GM21576 (cell line): ENCODE data around the gene RNF167.
"Not testable (repeated sequence)": the region's sequence is repeated elsewhere in the genome, so short reads cannot be mapped to it uniquely, and the experiment has no call there.

Experiments used
- ATAC-seq: cut with Tn5 transposase; IDR thresholded peaks from one replicate; pipeline ENCODE4 v1.9.1; 2021; ENCODE audit warnings: mild to moderate bottlenecking, moderate library complexity; ENCODE audit not compliant: unreplicated experiment

RNF167 gene

GRCh38 chr17:4901648-4902344, 38.3 kb upstream of the RNF167 start:
- ATAC-seq: no peak

- ATAC-seq: no peak
Measured at GRCh38 chr17:4902540-4902939, 37.5 kb upstream of the RNF167 start.

- ATAC-seq: no peak
Measured at GRCh38 chr17:4903051-4903818, 36.8 kb upstream of the RNF167 start, which contains the start of gene CHRNE. Gene CHRNE (minus strand): TSS chr17:4903098. CDS start chr17:4903063, 35 bp downstream.

- not testable (repeated sequence) for ATAC-seq
Measured at GRCh38 chr17:4906642-4907041, 33.4 kb upstream of the RNF167 start.

GRCh38 chr17:4908301-4908700, 31.8 kb upstream of the RNF167 start:
- ATAC-seq: no peak

GRCh38 chr17:4908711-4909496, 31.2 kb upstream of the RNF167 start:
- ATAC-seq: peak; percentile 55

- ATAC-seq: no peak
Measured at GRCh38 chr17:4913994-4914393, 26.1 kb upstream of the RNF167 start.

GRCh38 chr17:4914551-4914950, 25.5 kb upstream of the RNF167 start:
- not testable (repeated sequence) for ATAC-seq

GRCh38 chr17:4919511-4920047, 20.5 kb upstream of the RNF167 start:
- no peak for ATAC-seq

GRCh38 chr17:4920351-4921048, 19.6 kb upstream of the RNF167 start:
- no peak for ATAC-seq

- no peak for ATAC-seq
Measured at GRCh38 chr17:4921320-4921719, 18.7 kb upstream of the RNF167 start.

GRCh38 chr17:4926577-4927335, 13.3 kb upstream of the RNF167 start:
- ATAC-seq: not testable (repeated sequence)

GRCh38 chr17:4928881-4929280, 11.2 kb upstream of the RNF167 start:
- ATAC-seq: no peak

- ATAC-seq: no peak
Measured at GRCh38 chr17:4931963-4932362, 8.1 kb upstream of the RNF167 start, which contains the start of gene GP1BA. Gene GP1BA (plus strand): TSS chr17:4932277. CDS start chr17:4932605, 328 bp downstream.

GRCh38 chr17:4932756-4933155, 7.3 kb upstream of the RNF167 start:
- ATAC-seq: no peak

- ATAC-seq: no peak
Measured at GRCh38 chr17:4933646-4934045, 6.4 kb upstream of the RNF167 start.

- no peak for ATAC-seq
Measured at GRCh38 chr17:4934173-4934979, 5.7 kb upstream of the RNF167 start.

- no peak for ATAC-seq
Measured at GRCh38 chr17:4935650-4936049, 4.4 kb upstream of the RNF167 start.

- no peak for ATAC-seq
Measured at GRCh38 chr17:4936436-4936835, 3.6 kb upstream of the RNF167 start.
